HL-60 (cell line): ENCODE data around the gene PARD3.

Experiments
- CTCF ChIP-seq: IDR thresholded peaks from one replicate; pipeline ENCODE4 v1.5.1; 2011; ENCODE audit warnings: low read length, control low read depth, inconsistent platforms; ENCODE audit not compliant: insufficient read depth
- GABPA ChIP-seq: IDR thresholded peaks from 2 replicates; pipeline ENCODE4 v1.6.1; 2012; ENCODE audit warnings: low read depth

- TF ChIP-seq GABPA (no peak), CTCF (no peak)
Measured at GRCh38 chr10:34305189-34305588, 509.9 kb downstream of the PARD3 start.
